K562 (cell line): ENCODE measurements around the gene AASDH. TPM values are rescaled to one million over a fixed set of nuclear protein-coding genes. Genes with fewer than 3 reads are reported as not detected.

Source experiments
- ATAC-seq: fragments of 200-7000 bp; cut with Tn5 transposase; 3 replicates; pipeline ENCODE4 v1.9.1; 2020; ENCODE audit warnings: moderate library complexity
- BruUV-seq: library from RNA; stranded (reverse); fragments of 400-500 nt; replicated peaks from 2 replicates; lab custom pipeline; 2021; lab: Mats Ljungman, UMichigan
- CTCF ChIA-PET: fragments of 300-600 bp; formaldehyde crosslinking; extraction: SDS; loops from one replicate; lab custom pipeline; 2021; ENCODE audit warnings: low intra/inter-chr PET ratio; lab: Yijun Ruan, JAX
- POLR2A ChIA-PET: fragments of 300-600, 350-650 bp; sonication (Branson Sonifier 250); formaldehyde crosslinking; extraction: SDS; loops from one replicate; lab custom pipeline; 2021; ENCODE audit warnings: antibody characterized with exemption, inconsistent platforms; lab: Yijun Ruan, JAX
- DNase-seq, 4 experiments: peaks; one replicate each; pipeline versions ENCODE4 v3.0.0 to v3.0.0-alpha.2; 2011 to 2018; ENCODE audit warnings: low spot score in 3 of 4, mixed read lengths in 3 of 4; ENCODE audit errors: extremely low read depth in 1 of 4
- FAIRE-seq: peaks from 2 replicates; lab custom pipeline; 2011; peaks lifted over from hg19 to GRCh38; lab: Jason Lieb, UNC
- H2AFZ ChIP-seq: 2 replicates; pipeline ENCODE4 v1.6.0; 2011; ENCODE audit warnings: low read depth, low read length, control low read depth, inconsistent platforms
- H3K27ac ChIP-seq: fragments of 200-600 bp; 3 replicates; pipeline ENCODE4 v1.8.0; 2011; ENCODE audit warnings: low read depth, mild to moderate bottlenecking, control low read depth, inconsistent platforms, low read length, moderate library complexity, mixed read lengths; ENCODE audit errors: extremely low read depth
- H3K27me3 ChIP-seq, 2 experiments: fragments of 300-600 bp in 1 of 2; 2 replicates in 1 of 2; 3 replicates in 1 of 2; pipeline versions ENCODE4 v1.6.0 to v1.8.0; 2011; ENCODE audit warnings: inconsistent platforms in 2 of 2, low read length in 2 of 2, mild to moderate bottlenecking in 1 of 2, mixed read lengths in 1 of 2, moderate library complexity in 1 of 2; ENCODE audit not compliant: control insufficient read depth in 2 of 2, insufficient read depth in 2 of 2
- H3K36me3 ChIP-seq: fragments of 300-600 bp; 3 replicates; pipeline ENCODE4 v1.8.0; 2011; ENCODE audit warnings: mild to moderate bottlenecking, low read length, inconsistent platforms; ENCODE audit not compliant: control insufficient read depth, insufficient read depth
- H3K4me1 ChIP-seq, 2 experiments: fragments of 200-600 bp in 1 of 2; replicated peaks in 1 of 2; 2 replicates in 1 of 2; 3 replicates in 1 of 2; pipeline versions ENCODE4 v1.5.1 to v1.8.0; 2011; ENCODE audit warnings: inconsistent platforms in 2 of 2, low read length in 2 of 2, mild to moderate bottlenecking in 1 of 2, mixed read lengths in 1 of 2, moderate library complexity in 1 of 2; ENCODE audit not compliant: control insufficient read depth in 2 of 2, insufficient read depth in 2 of 2
- H3K4me2 ChIP-seq: 2 replicates; pipeline ENCODE4 v1.6.1; 2011; ENCODE audit warnings: low read length, control low read depth, inconsistent platforms, mixed read lengths; ENCODE audit not compliant: insufficient read depth
- H3K4me3 ChIP-seq: fragments of 200-600 bp; sonication (generic), shearing (Covaris generic); 2 replicates; pipeline ENCODE4 v1.5.1; 2016; ENCODE audit warnings: control low read depth, inconsistent platforms
- H3K79me2 ChIP-seq: fragments of 200-600 bp; 3 replicates; pipeline ENCODE4 v1.8.0; 2011; ENCODE audit warnings: low read length, inconsistent platforms; ENCODE audit not compliant: control insufficient read depth, insufficient read depth
- H3K9ac ChIP-seq, 2 experiments: 2 replicates each; pipeline versions ENCODE4 v1.6.0 to v1.6.1; 2011; ENCODE audit warnings: low read depth in 2 of 2, low read length in 2 of 2, control low read depth in 1 of 2, inconsistent platforms in 1 of 2, mild to moderate bottlenecking in 1 of 2, mixed read lengths in 1 of 2; ENCODE audit not compliant: insufficient read depth in 1 of 2
- H3K9me1 ChIP-seq: one replicate; pipeline ENCODE4 v1.6.0; 2011; ENCODE audit warnings: inconsistent platforms, mild to moderate bottlenecking, low read length, moderate library complexity; ENCODE audit not compliant: control insufficient read depth, insufficient read depth
- H3K9me3 ChIP-seq: replicated peaks from 2 replicates; pipeline ENCODE4 v1.5.1; 2011; ENCODE audit warnings: low read depth, low read length, inconsistent platforms; ENCODE audit not compliant: control insufficient read depth, insufficient read depth
- H4K20me1 ChIP-seq: replicated peaks from 2 replicates; pipeline ENCODE4 v1.6.1; 2011; ENCODE audit warnings: low read length, inconsistent platforms, mixed read lengths; ENCODE audit not compliant: control insufficient read depth, insufficient read depth
- CHD1 ChIP-seq: fragments of 200-600 bp; sonication (generic); IDR thresholded peaks from one replicate; pipeline ENCODE4 v1.6.1; 2012; ENCODE audit warnings: mild to moderate bottlenecking, moderate library complexity, low read length, inconsistent platforms
- KDM2B ChIP-seq: fragments of 250-450 bp; sonication (Bioruptor Pico); IDR thresholded peaks from 2 replicates; pipeline ENCODE4 v1.8.0; 2021; ENCODE audit warnings: mild to moderate bottlenecking, moderate library complexity
- WGBS: fragments of 100-300 bp; shearing (Covaris generic); methylation state at CpG from one replicate; pipeline ENCODE4 v1.1.6; 2016; ENCODE audit warnings: low coverage, mixed read lengths; ENCODE audit not compliant: insufficient coverage; ENCODE audit errors: missing lambda C conversion rate; 5-methylcytosine and 5-hydroxymethylcytosine counted together
- in situ Hi-C: fragments of 300-500 bp; cut with MboI; formaldehyde crosslinking; loops from 4 replicates; pipeline ENCODE4 v1.15.0; 2018; ENCODE audit warnings: inconsistent platforms, mixed read lengths
- intact Hi-C: fragments of 100-400 bp; cut with micrococcal nuclease; formaldehyde crosslinking; loops from 2 replicates; pipeline ENCODE4 v1.14.2; 2022
- polyA plus RNA-seq, 8 experiments: library from polyadenylated mRNA; depleted of rRNA in 4 of 8; stranded (reverse) in 5 of 8; unstranded in 3 of 8; fragments of >200 nt; fragmentation: Nextera tagmentation in 2 of 8; fragmentation: Illumina TruSeq in 1 of 8; extraction: Ambion mirVana in 2 of 8; extraction: Trizol in 1 of 8; gene quantifications; 2 replicates each; pipeline versions ENCODE4 v1.2.1 to v1.2.3, GENCODE V29; 2011 to 2014; ENCODE audit warnings: inconsistent platforms in 1 of 8, missing spikeins in 1 of 8
- total RNA-seq, 7 experiments: library from RNA; depleted of rRNA in 6 of 7; stranded (reverse); fragments of >200 nt in 6 of 7; fragmentation: Illumina TruSeq in 2 of 7; extraction: Trizol in 2 of 7; gene quantifications; 2 replicates each; pipeline versions ENCODE4 v1.2.1 to v1.2.3, GENCODE V29; 2011 to 2021; ENCODE audit warnings: low replicate concordance in 1 of 7
- TF ChIP-seq, protein P1 (sequence below): sonication (generic); formaldehyde crosslinking; IDR thresholded peaks from 2 replicates; pipeline ENCODE4 v1.8.0; 2023; ENCODE audit warnings: mild to moderate bottlenecking, missing genetic modification reagents

AASDH gene
- total and polyA plus RNA-seq, 9 of the 15 experiments (the other 6 are each of a cell fraction or from before 2014, with no cell fraction given) = 8.6 to 29.7 (median 13.7) TPM

DNA sequence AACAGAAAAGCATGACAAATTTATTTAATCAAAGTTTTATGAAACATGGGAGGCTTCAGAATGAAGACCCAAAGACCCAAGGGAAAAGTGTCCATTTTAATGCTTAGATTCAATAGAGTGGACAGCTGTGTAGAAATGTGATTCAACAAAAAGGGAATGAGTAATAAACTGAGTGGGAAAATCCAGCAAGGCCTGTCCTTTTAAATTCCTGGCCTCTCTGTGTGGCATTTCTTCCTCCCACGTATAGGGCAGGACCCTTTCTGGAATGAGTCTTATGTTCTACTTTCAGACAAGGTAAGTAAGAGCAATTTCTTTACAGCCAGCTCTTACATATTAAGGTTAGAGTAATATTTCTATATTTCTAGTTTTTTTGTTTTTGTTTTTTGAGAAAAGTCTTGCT, 14.5 kb downstream of the AASDH start:
- ChIA-PET CTCF (no interaction called here), POLR2A (interaction anchor here (1.2 kb wide), 2 partner anchors 14 to 15 kb away, joined by 3 to 4 read pairs; partner anchors contain the start of gene AASDH)
- H3K79me2 ChIP-seq = no peaks in the 10 kb centered on the region

More for the DNA sequence above, 14.5 kb downstream of the AASDH start:
- 0% methylated on average over 1 of the region's 1 CpG for WGBS
- Histone ChIP-seq H3K4me2 (no peak overlapping the region), H3K36me3 (peaks cover 12% of the 10 kb centered on the region; the same call in 1 of the 3 replicates), H3K9me1 (no peaks in the 10 kb centered on the region), H3K27ac (no peak overlapping the region), H3K27me3 (no peaks in the 10 kb centered on the region), H4K20me1 (no peaks in the 10 kb centered on the region), H3K9me3 (no peaks in the 10 kb centered on the region), H2AFZ (no peak overlapping the region), H3K9ac (no peak overlapping the region), H3K4me1 (no peaks in the 10 kb centered on the region; a peak in 1 of 5 replicates), H3K4me3 (no peak overlapping the region)
- in situ Hi-C loops = no loop called here
- BruUV-seq = no TSS peak
- TF ChIP-seq CHD1 (no peak), KDM2B (CRISPR knock-in tag) (no peak)
- TF ChIP-seq, protein P1, sequence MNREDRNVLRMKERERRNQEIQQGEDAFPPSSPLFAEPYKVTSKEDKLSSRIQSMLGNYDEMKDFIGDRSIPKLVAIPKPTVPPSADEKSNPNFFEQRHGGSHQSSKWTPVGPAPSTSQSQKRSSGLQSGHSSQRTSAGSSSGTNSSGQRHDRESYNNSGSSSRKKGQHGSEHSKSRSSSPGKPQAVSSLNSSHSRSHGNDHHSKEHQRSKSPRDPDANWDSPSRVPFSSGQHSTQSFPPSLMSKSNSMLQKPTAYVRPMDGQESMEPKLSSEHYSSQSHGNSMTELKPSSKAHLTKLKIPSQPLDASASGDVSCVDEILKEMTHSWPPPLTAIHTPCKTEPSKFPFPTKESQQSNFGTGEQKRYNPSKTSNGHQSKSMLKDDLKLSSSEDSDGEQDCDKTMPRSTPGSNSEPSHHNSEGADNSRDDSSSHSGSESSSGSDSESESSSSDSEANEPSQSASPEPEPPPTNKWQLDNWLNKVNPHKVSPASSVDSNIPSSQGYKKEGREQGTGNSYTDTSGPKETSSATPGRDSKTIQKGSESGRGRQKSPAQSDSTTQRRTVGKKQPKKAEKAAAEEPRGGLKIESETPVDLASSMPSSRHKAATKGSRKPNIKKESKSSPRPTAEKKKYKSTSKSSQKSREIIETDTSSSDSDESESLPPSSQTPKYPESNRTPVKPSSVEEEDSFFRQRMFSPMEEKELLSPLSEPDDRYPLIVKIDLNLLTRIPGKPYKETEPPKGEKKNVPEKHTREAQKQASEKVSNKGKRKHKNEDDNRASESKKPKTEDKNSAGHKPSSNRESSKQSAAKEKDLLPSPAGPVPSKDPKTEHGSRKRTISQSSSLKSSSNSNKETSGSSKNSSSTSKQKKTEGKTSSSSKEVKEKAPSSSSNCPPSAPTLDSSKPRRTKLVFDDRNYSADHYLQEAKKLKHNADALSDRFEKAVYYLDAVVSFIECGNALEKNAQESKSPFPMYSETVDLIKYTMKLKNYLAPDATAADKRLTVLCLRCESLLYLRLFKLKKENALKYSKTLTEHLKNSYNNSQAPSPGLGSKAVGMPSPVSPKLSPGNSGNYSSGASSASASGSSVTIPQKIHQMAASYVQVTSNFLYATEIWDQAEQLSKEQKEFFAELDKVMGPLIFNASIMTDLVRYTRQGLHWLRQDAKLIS (CRISPR knock-in tag) = no peak
- intact Hi-C loops = no loop called here
- ATAC-seq (no peak), DNase-seq (no peak), FAIRE-seq (no peak)
